Breast epithelium (tissue), 4 donors: ENCODE measurements around the gene VMP1. TPM values are rescaled to one million over a fixed set of nuclear protein-coding genes. Genes with fewer than 3 reads are reported as not detected.
A peak's percentile ranks its signal among the peaks of the same experiment; 100 is the strongest.
"Not testable (repeated sequence)": the region's sequence is repeated elsewhere in the genome, so short reads cannot be mapped to it uniquely, and the experiment has no call there.

ENCODE experiments used
- DNase-seq, 2 donors: peaks; one replicate each; pipeline ENCODE4 v3.0.0-alpha.2; 2019; ENCODE audit warnings: low spot score in 2 of 2
- H3K27ac ChIP-seq, 2 donors: fragments of 200-600 bp; sonication (generic) in 1 of 2; one replicate each; pipeline ENCODE4 v1.5.1; 2016 to 2019; ENCODE audit warnings: mild to moderate bottlenecking in 1 of 2
- H3K27me3 ChIP-seq, 2 donors: fragments of 200-600 bp; sonication (generic) in 1 of 2; one replicate each; pipeline versions ENCODE4 v1.5.1 to v1.6.0; 2017 to 2019; ENCODE audit warnings: control low read depth in 1 of 2, mild to moderate bottlenecking in 1 of 2
- H3K36me3 ChIP-seq: fragments of 200-600 bp; one replicate; pipeline ENCODE4 v1.5.1; 2019
- H3K4me1 ChIP-seq, 2 donors: fragments of 200-600 bp; sonication (generic); one replicate each; pipeline ENCODE4 v1.5.1; 2016 to 2019; ENCODE audit warnings: control low read depth in 1 of 2
- H3K4me3 ChIP-seq, 3 donors: fragments of 200-600 bp; sonication (generic); 1 replicate in 2 of 3; 2 replicates in 1 of 3; pipeline ENCODE4 v1.5.1; 2016 to 2019; ENCODE audit warnings: mild to moderate bottlenecking in 3 of 3, moderate library complexity in 2 of 3
- H3K9me3 ChIP-seq, 2 donors: fragments of 200-600 bp; sonication (generic) in 1 of 2; one replicate each; pipeline ENCODE4 v1.5.1; 2016 to 2019; ENCODE audit warnings: control low read depth in 1 of 2
- CTCF ChIP-seq, 3 donors: fragments of 450-650 bp; IDR thresholded peaks; one replicate each; pipeline ENCODE4 v1.5.1; 2016 to 2017; ENCODE audit warnings: antibody characterized with exemption in 3 of 3, mild to moderate bottlenecking in 3 of 3, moderate library complexity in 3 of 3
- POLR2A ChIP-seq: fragments of 450-650 bp; IDR thresholded peaks from one replicate; pipeline ENCODE4 v1.6.1; 2016; ENCODE audit warnings: antibody characterized with exemption, mild to moderate bottlenecking, moderate library complexity
- POLR2AphosphoS5 ChIP-seq, 3 donors: sonication (generic); formaldehyde crosslinking; IDR thresholded peaks; one replicate each; pipeline ENCODE4 v1.6.1; 2017; ENCODE audit warnings: antibody characterized with exemption in 3 of 3
- intact Hi-C: fragments of 100-400 bp; cut with DNase I; formaldehyde crosslinking; loops from one replicate; pipeline ENCODE4 v1.15.1; 2023; ENCODE audit warnings: low total_unique reads
- total RNA-seq, 3 donors: library from RNA; depleted of rRNA; stranded (reverse); fragments of >200 nt; gene quantifications; one replicate each; pipeline ENCODE4 v1.1.0, GENCODE V29; 2016

The VMP1 gene
- total RNA-seq, 3 donors from 2014 or later, result 142 to 636 (median 489) TPM

GRCh38 chr17:59839651-59840328 is 132.3 kb downstream of the VMP1 start:
- intact Hi-C loops, result loop anchor here (10.0 kb wide), 1 partner anchor 55 kb away; no protein-coding TSS in a partner anchor
- H3K36me3 ChIP-seq, result no peaks in the 10 kb centered on the region
- no peaks in the 10 kb centered on the region for H3K9me3 ChIP-seq
- no peak for DNase-seq
- H3K27ac ChIP-seq, result peak overlapping the region; percentile 98
- TF ChIP-seq POLR2A (no peak), POLR2AphosphoS5 (IDR thresholded peaks at IDR 0.05) (no peak), CTCF (IDR thresholded peaks at IDR 0.05) (no peak)
- no peaks in the 10 kb centered on the region for H3K27me3 ChIP-seq
- H3K4me1 ChIP-seq, result peaks cover 0 to 9% of the 10 kb centered on the region in 2 donors
- H3K4me3 ChIP-seq, result peak overlapping the region; percentile 63 to 87 (median 71)

GRCh38 chr17:59840329-59841090 is 133.1 kb downstream of the VMP1 start:
- intact Hi-C loops, result loop anchor here (10.0 kb wide), 1 partner anchor 56 kb away; no protein-coding TSS in a partner anchor

GRCh38 chr17:59841091-59841881 is 133.8 kb downstream of the VMP1 start:
- DNase-seq, result not testable (repeated sequence)
- H3K27ac ChIP-seq, result peak overlapping the region; percentile 98
- intact Hi-C loops, result loop anchor here (10.0 kb wide), 1 partner anchor 56 kb away; no protein-coding TSS in a partner anchor

More at GRCh38 chr17:59840329-59841090, 133.1 kb downstream of the VMP1 start:
- peak overlapping the region; percentile 63 to 87 (median 71) for H3K4me3 ChIP-seq
- no peaks in the 10 kb centered on the region for H3K9me3 ChIP-seq
- no peaks in the 10 kb centered on the region for H3K36me3 ChIP-seq
- TF ChIP-seq POLR2A (no peak), POLR2AphosphoS5 (IDR thresholded peaks at IDR 0.05) (peak in 1 of 3 donors; percentile 33)
- DNase-seq, result no peak
- peaks cover 0 to 9% of the 10 kb centered on the region in 2 donors for H3K4me1 ChIP-seq
- no peaks in the 10 kb centered on the region for H3K27me3 ChIP-seq
- H3K27ac ChIP-seq, result peak overlapping the region; percentile 98

GRCh38 chr17:59841882-59842263 is 134.4 kb downstream of the VMP1 start:
- Histone ChIP-seq H3K27ac (peak overlapping the region; percentile 98), H3K4me3 (peak overlapping the region in 2 of 3 donors; percentile 71 to 87), H3K4me1 (peaks cover 0 to 11% of the 10 kb centered on the region in 2 donors)
- H3K9me3 ChIP-seq, DNase-seq, H3K36me3 ChIP-seq, H3K27me3 ChIP-seq: not testable (repeated sequence)
- intact Hi-C loops, result loop anchor here (10.0 kb wide), 1 partner anchor 57 kb away; no protein-coding TSS in a partner anchor

More at GRCh38 chr17:59841091-59841881, 133.8 kb downstream of the VMP1 start:
- H3K4me1 ChIP-seq, H3K27me3 ChIP-seq, H3K36me3 ChIP-seq, H3K9me3 ChIP-seq: not testable (repeated sequence)
- peak in 1 of 3 donors; percentile 58 for TF ChIP-seq POLR2AphosphoS5 (IDR thresholded peaks at IDR 0.05)
- peak; percentile 46 for TF ChIP-seq POLR2A
- H3K4me3 ChIP-seq, result peak overlapping the region; percentile 63 to 87 (median 71)

- peak; percentile 62 to 69 for DNase-seq
- peak overlapping the region; percentile 98 for H3K27ac ChIP-seq
- intact Hi-C loops, result loop anchor here (10.0 kb wide), 1 partner anchor 58 kb away; no protein-coding TSS in a partner anchor
- H3K9me3 ChIP-seq, result no peaks in the 10 kb centered on the region
- H3K27me3 ChIP-seq, result no peaks in the 10 kb centered on the region
- peak overlapping the region in 1 of 3 donors; percentile 87 for H3K4me3 ChIP-seq
- TF ChIP-seq CTCF (IDR thresholded peaks at IDR 0.05) (no peak), POLR2A (peak; percentile 48), POLR2AphosphoS5 (IDR thresholded peaks at IDR 0.05) (peak in 2 of 3 donors; percentile 59 to 68)
- H3K4me1 ChIP-seq, result peaks cover 3 to 8% of the 10 kb centered on the region in 2 donors
- no peaks in the 10 kb centered on the region for H3K36me3 ChIP-seq
These were observed 135.6 kb downstream of the VMP1 start for GRCh38 chr17:59842901-59843652.
